GM18868 (cell line): ENCODE results near the gene KCNH1.
"Not testable (repeated sequence)": the region's sequence is repeated elsewhere in the genome, so short reads cannot be mapped to it uniquely, and the experiment has no call there.

Experiments
- ATAC-seq: cut with Tn5 transposase; IDR thresholded peaks from one replicate; pipeline ENCODE4 v1.9.1; 2021; ENCODE audit warnings: mild to moderate bottlenecking, moderate library complexity; ENCODE audit not compliant: unreplicated experiment

The KCNH1 gene

GRCh38 chr1:211099393-211099792 lies 34.6 kb downstream of the KCNH1 start:
- ATAC-seq = no peak

- no peak for ATAC-seq
Measured at GRCh38 chr1:211095381-211095780, 38.6 kb downstream of the KCNH1 start.

GRCh38 chr1:211092955-211093354 lies 41.0 kb downstream of the KCNH1 start:
- no peak for ATAC-seq

GRCh38 chr1:211091867-211092266 lies 42.1 kb downstream of the KCNH1 start:
- ATAC-seq = no peak

GRCh38 chr1:211089536-211089935 lies 44.4 kb downstream of the KCNH1 start:
- no peak for ATAC-seq

GRCh38 chr1:211088156-211088555 lies 45.8 kb downstream of the KCNH1 start:
- ATAC-seq = no peak

- ATAC-seq = no peak
Measured at GRCh38 chr1:211082824-211083223, 51.1 kb downstream of the KCNH1 start.

- ATAC-seq = not testable (repeated sequence)
Measured at GRCh38 chr1:211081447-211081846, 52.5 kb downstream of the KCNH1 start.

GRCh38 chr1:211068976-211069375 lies 65.0 kb downstream of the KCNH1 start:
- ATAC-seq = no peak

- no peak for ATAC-seq
Measured at GRCh38 chr1:211066781-211067384, 67.1 kb downstream of the KCNH1 start.

GRCh38 chr1:211041838-211042237 lies 92.1 kb downstream of the KCNH1 start:
- not testable (repeated sequence) for ATAC-seq

- ATAC-seq = no peak
Measured at GRCh38 chr1:211037095-211037494, 96.9 kb downstream of the KCNH1 start.

- no peak for ATAC-seq
Measured at GRCh38 chr1:211036381-211037060, 97.4 kb downstream of the KCNH1 start.

- no peak for ATAC-seq
Measured at GRCh38 chr1:211035821-211036380, 98.0 kb downstream of the KCNH1 start.

GRCh38 chr1:211033921-211034525 lies 99.9 kb downstream of the KCNH1 start:
- ATAC-seq = no peak

GRCh38 chr1:211024901-211025300 lies 109.0 kb downstream of the KCNH1 start:
- no peak for ATAC-seq

GRCh38 chr1:211019266-211019665 lies 114.7 kb downstream of the KCNH1 start:
- no peak for ATAC-seq

GRCh38 chr1:211018690-211019089 lies 115.3 kb downstream of the KCNH1 start:
- ATAC-seq = no peak

- no peak for ATAC-seq
Measured at GRCh38 chr1:211017075-211017718, 116.8 kb downstream of the KCNH1 start.

- ATAC-seq = no peak
Measured at GRCh38 chr1:211014275-211014674, 119.7 kb downstream of the KCNH1 start.
